Mucosa of stomach (tissue), 1 donor: ENCODE results near the gene AKR1B15.
"Not testable (repeated sequence)": the region's sequence is repeated elsewhere in the genome, so short reads cannot be mapped to it uniquely, and the experiment has no call there.

Source experiments
- H3K27me3 ChIP-seq: one replicate; pipeline ENCODE4 v1.7.0; 2013; ENCODE audit warnings: mild to moderate bottlenecking, low read length; ENCODE audit not compliant: control insufficient read depth, insufficient read depth
- H3K36me3 ChIP-seq: one replicate; pipeline ENCODE4 v1.7.0; 2013; ENCODE audit warnings: low read length; ENCODE audit not compliant: control insufficient read depth, insufficient read depth
- H3K4me1 ChIP-seq: one replicate; pipeline ENCODE4 v1.7.0; 2013; ENCODE audit warnings: mild to moderate bottlenecking, low read length; ENCODE audit not compliant: control insufficient read depth, insufficient read depth
- H3K4me3 ChIP-seq: one replicate; pipeline ENCODE4 v1.7.0; 2013; ENCODE audit warnings: low read length
- H3K9ac ChIP-seq: one replicate; pipeline ENCODE4 v1.7.0; 2013; ENCODE audit warnings: mild to moderate bottlenecking, low read length, moderate library complexity
- H3K9me3 ChIP-seq: one replicate; pipeline ENCODE4 v1.7.0; 2013; ENCODE audit warnings: mild to moderate bottlenecking, low read length, moderate library complexity; ENCODE audit not compliant: control insufficient read depth
- donor health status: Pancreatic carcinoma.

AKR1B15 gene

DNA sequence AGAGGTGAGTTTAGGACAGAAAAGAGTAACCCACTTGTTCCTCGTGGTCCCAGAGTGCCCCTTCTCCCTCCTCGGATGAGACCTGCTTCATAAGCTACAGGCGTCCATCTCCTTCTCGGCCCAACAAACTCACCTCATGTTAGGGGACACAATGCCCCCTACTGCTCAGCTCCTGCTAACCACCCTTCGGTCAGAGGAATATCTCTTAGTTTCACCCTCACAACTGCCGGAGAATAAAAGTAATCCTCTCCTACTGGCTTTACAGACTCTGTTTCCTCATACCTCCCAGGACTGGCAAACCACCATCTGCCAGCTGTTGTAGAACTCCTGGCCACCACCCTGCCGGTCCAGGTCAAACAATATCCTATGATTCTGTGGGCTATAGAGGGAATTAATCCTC, 3.2 kb downstream of the AKR1B15 start:
- no peak overlapping the region for H3K9ac ChIP-seq
- no peaks in the 10 kb centered on the region for H3K27me3 ChIP-seq

DNA sequence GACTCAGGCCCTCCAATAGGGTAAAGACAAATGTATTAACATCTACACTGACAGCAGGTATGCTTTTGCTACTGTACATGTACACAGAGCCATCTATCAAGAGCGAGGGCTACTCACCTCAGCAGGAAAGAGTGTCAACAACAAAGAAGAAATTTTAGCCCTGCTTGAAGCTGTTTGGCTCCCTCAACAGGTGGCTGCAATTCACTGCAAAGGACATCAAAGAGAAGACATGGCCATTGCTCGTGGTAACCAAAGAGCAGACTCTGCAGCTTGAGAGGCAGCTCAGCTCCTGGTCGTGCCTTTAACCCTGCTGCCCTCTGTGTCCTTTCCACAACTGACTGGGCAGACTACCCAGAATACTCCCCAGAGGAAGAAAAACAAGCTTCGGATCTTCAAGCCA, 5.1 kb downstream of the AKR1B15 start:
- peaks cover 13% of the 10 kb centered on the region for H3K4me1 ChIP-seq
- H3K4me3 ChIP-seq = no peak overlapping the region
- no peak overlapping the region for H3K9ac ChIP-seq
- H3K36me3 ChIP-seq = no peaks in the 10 kb centered on the region
- no peaks in the 10 kb centered on the region for H3K9me3 ChIP-seq
- no peaks in the 10 kb centered on the region for H3K27me3 ChIP-seq

More for the DNA sequence above, 3.2 kb downstream of the AKR1B15 start:
- Histone ChIP-seq H3K36me3 (no peaks in the 10 kb centered on the region), H3K4me1 (peaks cover 15% of the 10 kb centered on the region), H3K9me3 (no peaks in the 10 kb centered on the region), H3K4me3 (no peak overlapping the region)

DNA sequence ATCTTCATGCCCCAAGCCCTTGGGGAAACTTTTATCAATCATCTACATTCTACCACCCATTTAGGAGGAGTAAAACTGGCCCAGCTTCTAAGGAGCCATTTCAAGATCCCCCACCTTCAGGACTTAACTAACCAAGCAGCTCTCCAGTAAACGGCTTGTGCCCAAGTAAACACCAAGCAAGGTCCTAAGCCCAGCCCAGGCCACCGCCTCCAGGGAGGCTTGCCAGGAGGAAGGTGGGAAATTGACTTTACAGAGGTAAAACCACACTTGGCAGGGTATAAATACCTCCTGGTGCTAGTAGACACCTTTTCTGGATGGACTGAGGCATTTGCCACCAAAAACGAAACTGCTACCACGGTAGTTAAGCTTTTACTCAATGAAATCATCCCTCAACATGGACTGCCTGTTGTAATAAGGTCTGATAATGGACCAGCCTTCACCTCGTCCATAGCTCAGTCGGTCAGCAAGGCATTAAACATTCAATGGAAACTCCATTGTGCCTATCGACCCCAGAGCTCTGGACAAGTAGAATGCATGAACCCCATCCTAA, 5.6 kb downstream of the AKR1B15 start:
- no peak overlapping the region for H3K4me3 ChIP-seq
- no peaks in the 10 kb centered on the region for H3K27me3 ChIP-seq
- no peaks in the 10 kb centered on the region for H3K36me3 ChIP-seq
- H3K4me1 ChIP-seq = peaks cover 13% of the 10 kb centered on the region
- H3K9ac ChIP-seq = no peak overlapping the region
- no peaks in the 10 kb centered on the region for H3K9me3 ChIP-seq

DNA sequence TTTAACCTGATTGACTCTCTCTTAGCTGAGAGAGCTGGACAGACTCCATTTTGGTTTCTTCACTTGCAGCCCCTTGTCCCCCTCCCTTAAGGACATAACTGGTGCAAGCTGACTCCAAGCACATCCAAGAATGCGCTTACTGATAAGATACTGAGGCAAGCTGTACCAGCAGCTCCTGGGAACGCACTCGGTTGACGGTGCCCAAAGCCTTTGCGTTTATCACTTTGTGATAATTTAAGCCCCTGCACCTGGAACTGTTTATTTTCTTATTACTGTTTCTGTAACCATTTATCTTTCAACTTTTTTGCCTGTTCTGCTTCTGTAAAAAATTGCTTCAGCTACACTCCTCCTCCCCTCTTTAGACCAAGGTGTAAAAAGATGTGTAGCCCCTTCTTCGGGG, 8.5 kb downstream of the AKR1B15 start:
- no peaks in the 10 kb centered on the region for H3K27me3 ChIP-seq
- no peak overlapping the region for H3K4me3 ChIP-seq
- H3K36me3 ChIP-seq = no peaks in the 10 kb centered on the region
- H3K4me1 ChIP-seq = peaks cover 14% of the 10 kb centered on the region
- H3K9me3 ChIP-seq = no peaks in the 10 kb centered on the region
- no peak overlapping the region for H3K9ac ChIP-seq

DNA sequence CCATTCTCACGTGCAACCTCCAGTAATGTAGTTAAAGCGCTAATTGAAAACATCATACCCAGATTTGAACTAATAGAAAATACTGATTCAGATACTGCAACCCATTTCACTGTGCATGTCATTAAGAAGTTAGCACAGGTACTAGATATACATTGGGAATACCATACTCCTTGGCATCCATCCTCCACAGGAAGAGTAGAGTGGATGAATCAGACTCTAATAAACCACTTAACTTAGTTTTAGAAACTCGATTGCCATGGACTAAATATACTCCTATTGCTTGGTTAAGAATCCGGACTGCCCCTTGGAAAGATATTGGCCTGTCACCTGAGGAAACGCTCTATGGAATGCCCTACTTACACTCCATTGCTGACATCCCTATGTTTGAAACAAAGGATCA, 9.5 kb downstream of the AKR1B15 start:
- H3K36me3 ChIP-seq = no peaks in the 10 kb centered on the region
- no peaks in the 10 kb centered on the region for H3K27me3 ChIP-seq
- no peaks in the 10 kb centered on the region for H3K9me3 ChIP-seq
- peaks cover 23% of the 10 kb centered on the region for H3K4me1 ChIP-seq
- H3K4me3 ChIP-seq = no peak overlapping the region
- H3K9ac ChIP-seq = no peak overlapping the region

DNA sequence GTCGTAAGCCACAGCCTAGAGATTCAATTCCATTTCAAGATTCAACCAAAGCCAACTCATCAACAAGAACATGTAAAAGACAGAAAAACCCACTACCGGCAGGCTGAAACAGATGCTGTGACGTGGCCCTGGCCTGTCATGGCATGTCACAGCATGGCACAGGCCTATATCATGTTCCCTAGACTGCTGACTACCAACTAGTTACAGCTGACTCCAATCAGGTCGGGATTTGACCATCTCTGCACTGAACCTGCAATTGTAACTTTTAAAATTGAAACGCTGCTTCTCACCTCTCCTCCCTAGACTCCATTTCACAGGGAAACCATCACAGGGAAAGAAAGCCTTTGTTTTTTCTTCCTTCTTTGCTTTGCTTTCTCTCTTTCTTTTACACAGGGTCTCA, 12.7 kb downstream of the AKR1B15 start:
- H3K9me3 ChIP-seq, H3K4me3 ChIP-seq, H3K36me3 ChIP-seq, H3K9ac ChIP-seq, H3K27me3 ChIP-seq: not testable (repeated sequence)
- H3K4me1 ChIP-seq = peaks cover 15% of the 10 kb centered on the region

DNA sequence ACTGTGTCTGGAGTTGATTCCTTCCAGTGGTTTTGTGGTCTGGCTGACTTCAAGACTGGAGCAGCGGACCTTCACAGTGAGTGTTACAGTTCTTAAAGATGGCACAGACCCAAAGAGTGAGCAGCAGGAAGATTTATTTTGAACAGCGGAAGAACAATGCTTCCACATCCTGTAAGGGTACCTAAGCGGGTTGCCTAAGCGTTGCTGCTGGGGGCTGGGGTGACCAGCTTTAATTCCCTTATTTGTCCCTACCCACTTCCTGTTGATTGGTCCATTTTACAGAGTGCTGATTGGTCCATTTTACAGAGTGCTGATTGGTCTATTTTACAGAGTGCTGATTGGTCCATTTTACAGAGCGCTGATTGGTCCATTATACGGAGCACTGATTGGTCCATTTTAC, 13.2 kb downstream of the AKR1B15 start:
- Histone ChIP-seq H3K4me1 (peaks cover 15% of the 10 kb centered on the region), H3K4me3 (no peak overlapping the region), H3K27me3 (no peaks in the 10 kb centered on the region), H3K9me3 (no peaks in the 10 kb centered on the region), H3K9ac (no peak overlapping the region), H3K36me3 (no peaks in the 10 kb centered on the region)

DNA sequence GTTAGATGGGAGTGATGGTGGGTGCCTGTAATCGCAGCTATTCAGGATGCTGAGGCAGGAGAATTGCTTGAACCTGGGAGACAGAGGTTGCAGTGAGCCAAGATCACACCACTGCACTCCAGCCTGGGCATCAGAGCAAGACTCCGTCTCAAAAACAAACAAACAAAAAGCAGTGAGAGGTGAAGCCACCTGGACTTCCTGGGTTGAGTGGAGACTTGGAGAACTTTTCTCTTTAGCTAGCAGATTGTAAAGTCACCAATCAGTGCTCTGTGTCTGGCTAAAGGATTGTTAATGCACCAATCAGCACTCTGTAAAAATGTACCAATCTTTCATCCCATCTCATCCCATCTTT, 14.5 kb downstream of the AKR1B15 start:
- not testable (repeated sequence) for H3K9me3 ChIP-seq, H3K9ac ChIP-seq, H3K36me3 ChIP-seq, H3K4me3 ChIP-seq, H3K27me3 ChIP-seq
- H3K4me1 ChIP-seq = peaks cover 15% of the 10 kb centered on the region

DNA sequence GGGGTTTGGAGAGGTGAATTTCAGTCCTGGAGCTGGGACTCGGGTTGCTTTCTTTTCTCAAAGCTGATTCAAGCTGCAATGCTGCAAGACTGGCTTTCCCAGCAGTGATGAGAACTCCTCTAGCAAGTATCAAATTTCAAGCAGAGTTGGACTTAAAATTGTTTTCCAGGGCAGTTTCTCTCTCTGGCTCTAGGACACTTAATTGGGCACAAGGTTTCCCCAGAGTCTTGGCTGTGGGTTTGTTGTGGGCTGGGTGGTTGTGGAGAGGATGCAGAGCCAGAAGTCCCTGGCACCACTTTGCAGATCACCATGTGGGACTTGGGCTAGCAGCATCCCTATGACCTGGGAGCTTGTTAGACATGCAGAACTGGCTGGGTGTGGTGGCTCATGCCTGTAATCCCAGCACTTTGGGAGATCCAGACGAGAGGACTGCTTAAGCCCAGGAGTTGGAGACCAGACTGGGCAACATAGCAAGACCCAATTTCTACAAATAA, 16.8 kb downstream of the AKR1B15 start:
- Histone ChIP-seq H3K4me3 (no peak overlapping the region), H3K27me3 (no peaks in the 10 kb centered on the region), H3K9ac (no peak overlapping the region), H3K36me3 (no peaks in the 10 kb centered on the region), H3K4me1 (peaks cover 15% of the 10 kb centered on the region), H3K9me3 (no peaks in the 10 kb centered on the region)

DNA sequence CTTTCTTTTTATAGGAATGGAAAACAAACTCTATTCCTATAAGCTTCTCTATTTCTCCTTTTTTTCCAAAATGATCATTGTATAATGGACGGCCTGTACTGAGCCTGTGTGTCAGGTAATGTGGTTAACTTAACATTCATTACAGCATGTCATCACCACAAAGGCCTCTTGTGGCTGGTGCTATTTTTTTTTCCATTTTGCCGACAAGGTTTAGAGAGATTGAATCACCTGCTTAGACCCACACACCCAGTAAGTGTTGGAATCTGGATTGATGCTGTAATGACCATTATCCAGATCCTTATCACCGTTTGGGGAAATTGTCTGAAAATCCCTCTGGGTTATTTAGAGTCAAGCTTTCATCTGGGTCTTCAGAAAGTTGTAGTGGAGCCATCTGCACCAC, 18.5 kb downstream of the AKR1B15 start:
- Histone ChIP-seq H3K9ac (no peak overlapping the region), H3K27me3 (no peaks in the 10 kb centered on the region)

DNA sequence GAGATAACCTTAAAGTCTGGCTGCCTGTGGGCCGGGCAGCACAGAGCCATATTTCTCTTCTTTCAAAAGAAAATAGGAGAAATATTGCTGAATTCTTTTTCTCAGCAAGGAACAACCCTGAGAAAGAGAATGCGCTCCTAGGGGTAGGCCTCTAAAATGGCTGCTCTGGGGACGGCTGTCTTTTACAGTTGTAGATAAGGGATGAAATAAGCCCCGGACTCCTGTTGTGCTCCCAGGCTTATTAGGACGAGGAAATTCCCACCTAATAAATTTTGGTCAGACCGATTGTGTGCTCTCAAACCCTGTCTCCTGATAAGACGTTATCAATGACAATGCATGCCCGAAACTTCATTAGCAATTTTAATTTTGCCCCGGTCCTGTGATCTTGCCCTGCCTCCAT, 21.1 kb downstream of the AKR1B15 start:
- H3K27me3 ChIP-seq, H3K9me3 ChIP-seq, H3K36me3 ChIP-seq, H3K9ac ChIP-seq, H3K4me3 ChIP-seq, H3K4me1 ChIP-seq: not testable (repeated sequence)

More for the DNA sequence above, 18.5 kb downstream of the AKR1B15 start:
- Histone ChIP-seq H3K9me3 (no peaks in the 10 kb centered on the region), H3K4me3 (no peak overlapping the region), H3K36me3 (no peaks in the 10 kb centered on the region), H3K4me1 (peaks cover 15% of the 10 kb centered on the region)

DNA sequence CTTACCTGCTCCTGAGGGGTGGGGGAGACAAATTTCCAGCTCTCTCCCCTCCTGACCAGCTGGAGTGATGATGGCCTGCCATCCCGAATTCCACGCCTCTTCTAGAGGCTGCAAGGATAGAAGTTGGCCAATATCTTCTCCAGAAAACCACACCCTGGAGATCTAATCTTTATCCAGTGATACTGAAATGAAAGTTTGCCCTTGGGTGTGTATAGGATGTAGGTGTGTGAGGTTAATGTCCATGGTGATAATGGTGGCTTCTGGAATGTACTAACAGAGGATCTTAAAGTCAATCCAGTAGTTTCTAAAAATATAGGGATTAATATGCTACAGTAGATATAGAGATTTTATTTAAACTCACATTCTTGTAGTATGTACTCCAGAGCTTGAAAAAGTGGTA, 22.2 kb downstream of the AKR1B15 start:
- H3K36me3 ChIP-seq = no peaks in the 10 kb centered on the region
- H3K27me3 ChIP-seq = no peaks in the 10 kb centered on the region
- no peak overlapping the region for H3K4me3 ChIP-seq
- H3K4me1 ChIP-seq = no peaks in the 10 kb centered on the region
- no peaks in the 10 kb centered on the region for H3K9me3 ChIP-seq
- no peak overlapping the region for H3K9ac ChIP-seq
